UCSD-AML1 (cell line): Measurements from ENCODE around the gene XIST.
"Not testable (repeated sequence)": the region's sequence is repeated elsewhere in the genome, so short reads cannot be mapped to it uniquely, and the experiment has no call there.

ENCODE experiments used
- DNase-seq: peaks from one replicate; lab custom pipeline; 2025; ENCODE audit not compliant: unreplicated experiment; lab: John Stamatoyannopoulos, UW

The XIST gene

DNA sequence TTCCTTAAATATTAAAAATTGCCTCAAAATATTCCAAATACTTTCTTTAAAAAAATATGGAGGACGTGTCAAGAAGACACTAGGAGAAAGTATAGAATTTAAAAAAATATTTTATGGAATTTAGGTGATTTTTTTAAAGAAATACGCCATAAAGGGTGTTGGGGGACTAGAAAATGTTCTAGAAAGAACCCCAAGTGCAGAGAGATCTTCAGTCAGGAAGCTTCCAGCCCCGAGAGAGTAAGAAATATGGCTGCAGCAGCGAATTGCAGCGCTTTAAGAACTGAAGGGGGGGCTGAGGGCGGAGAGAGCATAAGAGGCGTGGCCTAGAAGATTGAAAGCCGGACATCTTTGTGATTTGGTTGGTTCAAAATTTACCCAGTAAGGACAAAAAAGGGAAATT lies at the start of gene XIST:
Gene XIST, minus strand, starts transcription at position 248 of the 400 bp plus-strand sequence.
- peak; percentile 77 for DNase-seq

DNA sequence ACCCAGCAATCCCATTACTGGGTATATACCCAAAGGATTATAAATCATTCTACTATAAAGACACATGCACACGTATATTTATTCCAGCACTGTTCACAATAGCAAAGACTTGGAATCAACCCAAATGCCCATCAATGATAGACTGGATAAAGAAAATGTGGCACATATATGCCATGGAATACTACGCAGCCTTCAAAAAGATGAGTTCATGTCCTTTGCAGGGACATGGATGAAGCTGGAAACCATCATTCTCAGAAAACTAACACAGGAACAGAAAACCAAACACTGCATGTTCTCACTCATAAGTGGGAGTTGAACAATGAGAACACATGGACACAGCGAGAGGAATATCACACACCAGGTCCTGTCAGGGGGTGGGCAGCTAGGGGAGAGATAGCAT lies 45.8 kb upstream of the XIST start:
- DNase-seq = not testable (repeated sequence)

- DNase-seq = peak; percentile 35
Observed at GRCh38 chrX:73892515-73893090, 40.1 kb upstream of the XIST start.

DNA sequence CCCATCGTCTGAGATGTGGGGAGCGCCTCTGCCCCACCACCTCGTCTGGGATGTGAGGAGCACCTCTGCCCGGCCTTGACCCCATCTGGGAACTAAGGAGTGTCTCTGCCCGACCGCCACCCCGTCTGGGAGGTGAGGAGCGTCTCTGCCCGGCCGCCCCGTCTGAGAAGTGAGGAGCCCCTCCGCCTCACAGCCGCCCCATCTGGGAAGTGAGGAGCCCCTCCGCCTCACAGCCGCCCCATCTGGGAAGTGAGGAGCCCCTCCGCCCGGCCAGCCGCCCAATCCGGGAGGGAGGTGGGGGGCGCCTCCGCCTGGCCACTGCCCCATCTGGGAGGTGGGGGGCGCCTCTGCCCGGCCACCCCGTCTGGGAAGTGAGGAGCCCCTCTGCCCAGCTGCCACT lies 29.7 kb upstream of the XIST start:
- not testable (repeated sequence) for DNase-seq

GRCh38 chrX:73877687-73878086 lies 25.2 kb upstream of the XIST start:
- DNase-seq = no peak

GRCh38 chrX:73876911-73877310 lies 24.4 kb upstream of the XIST start:
- DNase-seq = no peak

DNA sequence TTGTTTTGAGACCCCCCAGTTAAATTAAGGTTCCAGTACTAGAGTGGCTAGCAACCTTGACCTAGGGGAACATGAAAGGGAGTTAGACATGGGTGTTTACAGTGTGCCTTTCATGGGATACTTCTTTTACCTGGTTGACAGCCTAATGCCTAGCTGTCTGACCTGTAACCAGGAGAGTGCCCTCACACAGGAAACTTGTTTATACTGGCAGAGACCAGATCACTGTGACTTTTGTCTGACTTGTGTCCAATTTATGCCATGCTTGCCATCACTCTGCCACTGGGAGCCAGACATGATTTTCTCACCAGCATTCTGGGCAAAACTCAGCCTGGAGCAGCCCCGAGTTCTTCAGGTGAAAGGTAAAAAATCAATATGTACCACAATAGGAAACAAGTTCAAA lies 16.4 kb upstream of the XIST start:
- no peak for DNase-seq

DNA sequence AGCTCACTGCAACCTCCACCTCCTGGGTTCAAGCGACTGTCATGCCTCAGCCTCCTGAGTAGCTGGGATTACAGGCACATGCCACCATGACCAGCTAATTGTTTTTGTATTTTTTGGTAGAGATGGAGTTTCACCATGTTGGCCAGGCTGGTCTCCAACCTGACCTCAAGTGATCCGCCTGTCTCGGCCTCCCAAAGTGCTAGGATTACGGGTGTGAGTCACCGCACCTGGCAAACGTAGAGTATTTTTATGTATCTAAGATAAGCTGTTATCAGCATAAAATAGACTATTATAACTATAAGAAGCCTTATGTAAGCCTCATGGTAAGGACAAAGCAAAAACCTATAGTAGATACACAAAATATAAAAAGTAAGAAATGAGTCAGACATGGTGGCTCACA lies 14.6 kb upstream of the XIST start:
- no peak for DNase-seq

GRCh38 chrX:73863852-73864251 lies 11.3 kb upstream of the XIST start:
- DNase-seq = no peak

DNA sequence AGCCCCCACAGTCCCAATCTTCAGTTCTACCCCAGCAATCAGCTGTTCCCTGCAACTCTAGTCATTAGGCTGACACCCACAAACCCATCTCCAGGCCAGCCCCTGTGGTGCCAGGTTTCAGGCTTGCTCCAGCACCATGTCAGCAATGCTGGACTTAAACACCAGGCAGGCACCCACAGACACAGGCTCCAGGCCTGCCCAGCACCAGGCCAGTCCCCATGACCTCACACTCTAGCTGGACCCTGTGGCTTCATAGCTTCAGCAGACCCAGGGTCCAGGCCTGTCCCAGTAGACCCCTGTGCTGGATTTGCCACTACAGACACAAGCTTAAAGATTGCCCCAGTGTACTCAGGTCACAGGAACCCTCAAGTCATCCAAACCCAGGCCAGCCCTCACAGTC lies 10.8 kb upstream of the XIST start:
- DNase-seq = no peak

DNA sequence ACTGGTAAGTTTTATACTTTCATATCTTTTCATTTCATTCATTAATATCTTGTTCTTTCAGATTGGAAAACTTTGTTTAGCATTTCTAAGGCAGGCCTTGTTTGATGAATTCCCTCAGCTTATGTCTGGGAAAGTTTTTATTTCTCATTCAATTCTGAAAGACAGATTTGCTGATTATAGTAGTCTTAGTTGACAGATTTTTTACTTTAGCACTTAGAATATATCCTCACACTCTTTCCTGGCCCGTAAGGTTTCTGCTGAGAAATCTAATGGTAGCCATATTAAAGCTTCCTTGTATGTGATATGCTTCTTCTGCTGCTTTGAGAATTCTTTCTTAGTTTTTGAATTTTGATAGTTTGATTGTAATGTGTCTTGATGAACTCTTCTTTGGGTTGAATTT lies 7.1 kb upstream of the XIST start:
- DNase-seq = no peak

GRCh38 chrX:73855546-73855945 lies 3.0 kb upstream of the XIST start:
- DNase-seq = peak; percentile 64

DNA sequence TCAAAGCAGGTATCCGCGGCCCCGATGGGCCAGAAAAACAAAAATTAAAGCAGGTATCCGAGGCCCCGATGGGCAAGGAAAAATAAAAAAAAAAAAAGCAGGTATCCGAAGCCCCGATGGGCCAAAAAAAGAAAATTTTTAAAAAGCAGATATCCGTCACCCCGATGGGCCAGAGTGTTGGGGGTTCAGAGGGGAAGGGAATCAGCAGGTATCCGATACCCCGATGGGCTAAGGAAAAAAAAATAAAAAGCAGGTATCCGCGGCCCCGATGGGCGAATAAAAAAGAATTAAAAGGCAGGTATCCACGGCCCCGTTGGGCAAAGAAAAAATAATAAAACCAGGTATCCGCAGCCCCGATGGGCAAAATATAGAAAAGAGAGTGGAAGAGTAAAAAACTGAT lies 492 bp downstream of the XIST start:
- DNase-seq = no peak

DNA sequence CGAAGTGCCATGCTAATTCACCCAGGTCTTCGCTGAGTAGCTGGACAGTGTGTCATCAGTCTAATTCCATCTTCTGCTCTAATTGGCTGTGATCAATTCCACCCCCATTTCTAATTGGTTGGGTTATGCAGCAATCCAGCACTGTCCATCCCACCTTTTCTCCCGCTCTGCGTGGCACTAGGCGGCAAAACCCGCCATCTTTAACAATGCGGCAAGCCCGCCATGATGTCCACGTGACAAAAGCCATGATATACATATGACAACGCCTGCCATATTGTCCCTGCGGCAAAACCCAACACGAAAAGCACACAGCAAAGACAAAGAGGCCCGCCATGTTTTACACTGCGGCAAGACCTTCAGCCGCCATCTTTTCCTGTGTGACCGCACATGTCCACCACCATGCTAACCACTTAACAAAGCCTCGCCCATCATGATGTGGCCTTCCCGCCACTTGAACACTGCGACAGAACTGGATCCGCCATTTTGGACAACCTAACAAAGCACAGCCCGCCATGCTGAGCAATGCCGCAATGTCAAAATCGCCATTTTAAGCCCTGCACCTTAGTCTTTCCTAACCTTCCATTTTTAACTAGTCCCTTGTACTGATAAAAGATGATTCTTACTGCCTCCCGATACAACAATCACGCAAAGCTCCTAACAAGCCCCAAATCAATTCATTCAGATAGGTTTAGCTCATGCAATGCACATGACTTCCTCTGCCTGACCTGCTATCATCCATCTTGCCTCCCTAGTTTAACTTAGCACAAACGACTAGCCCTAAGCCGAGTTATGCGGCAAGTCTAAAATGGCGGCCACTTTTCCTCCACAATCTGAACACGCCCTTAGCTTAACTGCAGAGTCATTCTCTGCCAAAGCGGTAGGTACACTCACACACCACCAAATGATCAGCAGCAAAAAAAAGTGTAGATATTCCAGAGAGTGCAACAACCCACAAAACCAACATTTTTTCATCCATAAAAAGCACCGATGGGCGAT lies 1.2 kb downstream of the XIST start:
- peak; percentile 86 for DNase-seq

- no peak for DNase-seq
Observed at GRCh38 chrX:73850124-73851013, 2.1 kb downstream of the XIST start.

DNA sequence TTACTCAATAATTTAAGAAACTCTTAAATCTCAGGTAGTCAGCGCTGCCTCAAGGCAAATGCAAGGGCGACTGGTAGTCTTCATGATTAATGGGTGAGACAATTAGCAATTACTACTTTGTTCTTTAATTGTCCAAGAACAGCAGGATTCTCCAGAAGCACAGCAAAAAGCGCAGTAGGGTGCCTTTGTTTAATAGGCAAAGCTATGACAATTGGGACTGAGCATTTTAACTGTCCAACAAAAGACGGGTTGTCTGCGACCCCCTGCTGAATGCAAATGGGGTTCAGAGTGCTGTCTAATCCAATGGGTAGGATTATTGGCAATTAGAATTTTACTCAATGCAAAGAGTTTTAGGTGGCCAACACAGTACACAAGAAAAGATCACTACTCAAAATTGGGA lies 3.4 kb downstream of the XIST start:
- DNase-seq = no peak

- DNase-seq = no peak
Observed at GRCh38 chrX:73847991-73848390, 4.5 kb downstream of the XIST start.

DNA sequence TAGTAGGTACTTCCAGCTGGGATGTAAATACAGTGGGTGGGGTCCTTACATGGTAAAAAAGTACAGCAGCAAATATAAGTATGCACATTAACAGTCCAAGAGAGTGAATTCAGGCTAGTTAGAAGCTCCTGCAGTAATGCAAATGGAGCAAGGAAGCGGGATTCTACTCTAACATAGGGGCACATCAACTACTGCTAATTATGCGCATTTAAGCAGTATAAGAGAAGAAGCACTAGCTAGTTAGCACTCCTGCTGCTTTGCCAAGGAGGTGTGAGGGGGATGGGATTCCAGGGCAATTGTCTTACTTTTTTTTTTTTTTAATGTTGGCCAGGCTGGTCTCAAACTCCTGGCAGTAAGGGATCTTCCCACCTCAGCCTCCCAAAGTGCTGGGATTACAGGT lies 5.4 kb downstream of the XIST start:
- no peak for DNase-seq

DNA sequence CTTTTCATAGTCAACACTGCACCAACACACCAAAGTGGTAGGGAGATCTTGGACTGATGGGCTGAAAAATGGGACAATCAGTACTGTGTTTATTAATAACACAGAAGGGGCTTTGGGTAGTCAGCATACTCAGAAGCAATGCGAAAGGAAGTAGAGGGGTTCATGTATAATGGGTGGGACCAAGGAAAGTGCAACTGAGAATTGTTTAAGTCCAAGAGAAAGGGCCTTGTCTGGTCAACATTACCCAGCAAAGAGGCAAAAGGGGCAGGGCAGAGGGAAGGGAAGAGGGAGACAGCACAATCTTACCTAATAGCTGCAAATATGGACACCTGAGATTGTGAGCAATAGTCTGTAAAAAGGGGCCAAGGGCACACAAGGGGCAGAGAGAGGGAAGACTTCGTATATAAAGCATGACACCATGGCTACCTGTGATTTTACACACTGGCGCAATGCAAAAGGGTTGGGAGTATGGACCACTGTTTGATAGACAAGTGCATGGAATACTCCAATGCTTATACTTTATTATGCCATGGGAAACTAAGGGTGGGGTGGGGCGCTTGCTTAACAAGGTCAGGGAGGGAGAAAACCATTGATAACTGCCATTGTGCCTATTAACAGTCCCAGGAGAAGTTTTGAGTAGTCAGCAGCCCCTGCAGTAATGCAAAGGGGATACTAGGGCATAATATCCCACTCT lies 9.8 kb downstream of the XIST start:
- DNase-seq = no peak

- no peak for DNase-seq
Observed at GRCh38 chrX:73841337-73841736, 11.2 kb downstream of the XIST start.
